WTC11 (cell line): ENCODE measurements around the gene LDLRAD4.

Experiments
- CREB1 ChIP-seq: sonication (generic); formaldehyde crosslinking; IDR thresholded peaks from 2 replicates; pipeline ENCODE4 v1.8.0; 2023; ENCODE audit warnings: mild to moderate bottlenecking, missing genetic modification reagents
- CTCF ChIP-seq: fragments of 200-600 bp; IDR thresholded peaks from 2 replicates; pipeline ENCODE4 v1.8.0; 2022; ENCODE audit warnings: antibody characterized with exemption
- MAX ChIP-seq: sonication (generic); formaldehyde crosslinking; IDR thresholded peaks from 2 replicates; pipeline ENCODE4 v1.8.0; 2022; ENCODE audit warnings: mild to moderate bottlenecking, missing genetic modification reagents
- MLX ChIP-seq: sonication (generic); formaldehyde crosslinking; IDR thresholded peaks from 2 replicates; pipeline ENCODE4 v1.8.1; 2023; ENCODE audit warnings: mild to moderate bottlenecking, missing genetic modification reagents, moderate library complexity
- PRDM15 ChIP-seq: sonication (generic); formaldehyde crosslinking; IDR thresholded peaks from 2 replicates; pipeline ENCODE4 v1.8.0; 2022; ENCODE audit warnings: missing genetic modification reagents
- TP53 ChIP-seq: sonication (generic); formaldehyde crosslinking; IDR thresholded peaks from 2 replicates; pipeline ENCODE4 v1.8.1; 2023; ENCODE audit warnings: mild to moderate bottlenecking, missing genetic modification reagents
- USF2 ChIP-seq: sonication (generic); formaldehyde crosslinking; IDR thresholded peaks from 2 replicates; pipeline ENCODE4 v1.8.1; 2023; ENCODE audit warnings: mild to moderate bottlenecking, missing genetic modification reagents, moderate library complexity
- ZNF281 ChIP-seq: sonication (generic); formaldehyde crosslinking; IDR thresholded peaks from 2 replicates; pipeline ENCODE4 v1.8.0; 2023; ENCODE audit warnings: mild to moderate bottlenecking, missing genetic modification reagents
- TF ChIP-seq, protein P1 (sequence below): sonication (generic); formaldehyde crosslinking; IDR thresholded peaks from 2 replicates; pipeline ENCODE4 v1.8.0; 2022; ENCODE audit warnings: mild to moderate bottlenecking, missing genetic modification reagents

DNA sequence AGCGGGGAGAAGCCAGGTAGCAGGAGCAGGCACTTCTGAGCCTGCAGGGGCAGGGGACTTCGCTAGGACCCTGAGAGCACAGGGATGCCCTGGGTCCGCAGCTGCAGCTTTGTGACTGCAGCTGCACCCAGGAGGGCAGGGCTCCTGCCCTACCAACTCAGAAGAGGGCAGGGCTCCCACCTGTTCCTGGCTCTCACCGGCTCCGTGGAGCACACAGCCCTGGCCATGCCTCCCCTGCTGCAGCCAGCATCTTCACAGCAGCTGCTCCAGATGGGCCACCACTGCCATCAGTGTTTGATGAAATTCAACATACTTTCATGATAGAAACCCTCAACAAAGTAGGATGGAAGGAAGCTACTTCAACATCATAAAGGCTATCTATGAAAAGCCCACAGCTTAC lies 415.1 kb downstream of the LDLRAD4 start:
- TF ChIP-seq, protein P1, sequence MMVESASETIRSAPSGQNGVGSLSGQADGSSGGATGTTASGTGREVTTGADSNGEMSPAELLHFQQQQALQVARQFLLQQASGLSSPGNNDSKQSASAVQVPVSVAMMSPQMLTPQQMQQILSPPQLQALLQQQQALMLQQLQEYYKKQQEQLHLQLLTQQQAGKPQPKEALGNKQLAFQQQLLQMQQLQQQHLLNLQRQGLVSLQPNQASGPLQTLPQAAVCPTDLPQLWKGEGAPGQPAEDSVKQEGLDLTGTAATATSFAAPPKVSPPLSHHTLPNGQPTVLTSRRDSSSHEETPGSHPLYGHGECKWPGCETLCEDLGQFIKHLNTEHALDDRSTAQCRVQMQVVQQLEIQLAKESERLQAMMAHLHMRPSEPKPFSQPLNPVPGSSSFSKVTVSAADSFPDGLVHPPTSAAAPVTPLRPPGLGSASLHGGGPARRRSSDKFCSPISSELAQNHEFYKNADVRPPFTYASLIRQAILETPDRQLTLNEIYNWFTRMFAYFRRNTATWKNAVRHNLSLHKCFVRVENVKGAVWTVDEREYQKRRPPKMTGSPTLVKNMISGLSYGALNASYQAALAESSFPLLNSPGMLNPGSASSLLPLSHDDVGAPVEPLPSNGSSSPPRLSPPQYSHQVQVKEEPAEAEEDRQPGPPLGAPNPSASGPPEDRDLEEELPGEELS (CRISPR knock-in tag) = no peak
- TF ChIP-seq USF2 (CRISPR knock-in tag) (no peak), CREB1 (CRISPR knock-in tag) (no peak), TP53 (CRISPR knock-in tag) (no peak), CTCF (no peak), ZNF281 (CRISPR knock-in tag) (no peak), PRDM15 (no peak), MAX (CRISPR knock-in tag) (no peak), MLX (no peak)
